ENCODE data around the gene CDHR3. TPM values are rescaled to one million over a fixed set of nuclear protein-coding genes. Genes with fewer than 3 reads are reported as not detected.

CDHR3 gene
- total RNA-seq, 1 experiment from 2014 or later = not detected

GRCh38 chr7:105974471-105974870 is 11.4 kb downstream of the CDHR3 start:
- no peaks in the 10 kb centered on the region for H3K9me2 ChIP-seq (replicated peaks; ENCODE audit: insufficient read depth, low read length)

GRCh38 chr7:105975770-105976417 is 12.8 kb downstream of the CDHR3 start:
- no peaks in the 10 kb centered on the region for H3K4me1 ChIP-seq (ENCODE audit: low read length)
- no peaks in the 10 kb centered on the region for H4K20me1 ChIP-seq (ENCODE audit: insufficient read depth, low read depth, low read length)
- no peak overlapping the region for H3K9ac ChIP-seq (ENCODE audit: low read length)
- no peak overlapping the region for H3K4me3 ChIP-seq (ENCODE audit: low read length)
- no peaks in the 10 kb centered on the region for H3K9me3 ChIP-seq (ENCODE audit: low read length)
- H3K27ac ChIP-seq (ENCODE audit: low read length) = no peak overlapping the region
- DNase-seq = no peak
- no peak overlapping the region for H3K4me2 ChIP-seq (ENCODE audit: low read depth, low read length, poor library complexity, severe bottlenecking)
- no peaks in the 10 kb centered on the region for H3K9me2 ChIP-seq (replicated peaks; ENCODE audit: insufficient read depth, low read length)
- H3K27me3 ChIP-seq (ENCODE audit: low read length) = peaks cover 2% of the 10 kb centered on the region; the same call in 1 of the 2 replicates
- no peaks in the 10 kb centered on the region for H3K79me2 ChIP-seq (ENCODE audit: low read length)
- H2AFZ ChIP-seq (ENCODE audit: low read length) = no peak overlapping the region
- H3K36me3 ChIP-seq (ENCODE audit: insufficient read depth, low read length) = no peaks in the 10 kb centered on the region

More at GRCh38 chr7:105974471-105974870, 11.4 kb downstream of the CDHR3 start:
- H3K4me1 ChIP-seq (ENCODE audit: low read length) = no peaks in the 10 kb centered on the region
- no peaks in the 10 kb centered on the region for H4K20me1 ChIP-seq (ENCODE audit: insufficient read depth, low read depth, low read length)
- no peaks in the 10 kb centered on the region for H3K27me3 ChIP-seq (ENCODE audit: low read length)
- H3K9me3 ChIP-seq (ENCODE audit: low read length) = no peaks in the 10 kb centered on the region
- no peak overlapping the region for H2AFZ ChIP-seq (ENCODE audit: low read length)
- H3K9ac ChIP-seq (ENCODE audit: low read length) = no peak overlapping the region
- H3K4me2 ChIP-seq (ENCODE audit: low read depth, low read length, poor library complexity, severe bottlenecking) = no peak overlapping the region
- no peak overlapping the region for H3K27ac ChIP-seq (ENCODE audit: low read length)
- no peak overlapping the region for H3K4me3 ChIP-seq (ENCODE audit: low read length)
- H3K36me3 ChIP-seq (ENCODE audit: insufficient read depth, low read length) = no peaks in the 10 kb centered on the region
- no peak for DNase-seq
- H3K79me2 ChIP-seq (ENCODE audit: low read length) = no peaks in the 10 kb centered on the region

- H3K27me3 ChIP-seq (ENCODE audit: low read length) = peaks cover 2% of the 10 kb centered on the region; the same call in 1 of the 2 replicates
Measured at GRCh38 chr7:105976868-105977267, 13.8 kb downstream of the CDHR3 start.

GRCh38 chr7:105978035-105978434 is 15.0 kb downstream of the CDHR3 start:
- Histone ChIP-seq H3K9me3 (ENCODE audit: low read length) (no peaks in the 10 kb centered on the region), H3K27me3 (ENCODE audit: low read length) (peaks cover 2% of the 10 kb centered on the region; the same call in 1 of the 2 replicates), H3K27ac (ENCODE audit: low read length) (no peak overlapping the region), H4K20me1 (ENCODE audit: insufficient read depth, low read depth, low read length) (no peaks in the 10 kb centered on the region), H2AFZ (ENCODE audit: low read length) (no peak overlapping the region), H3K79me2 (ENCODE audit: low read length) (no peaks in the 10 kb centered on the region), H3K36me3 (ENCODE audit: insufficient read depth, low read length) (no peaks in the 10 kb centered on the region), H3K9me2 (replicated peaks; ENCODE audit: insufficient read depth, low read length) (no peaks in the 10 kb centered on the region), H3K4me3 (ENCODE audit: low read length) (no peak overlapping the region), H3K9ac (ENCODE audit: low read length) (no peak overlapping the region), H3K4me2 (ENCODE audit: low read depth, low read length, poor library complexity, severe bottlenecking) (no peak overlapping the region), H3K4me1 (ENCODE audit: low read length) (no peaks in the 10 kb centered on the region)
- DNase-seq = no peak

More at GRCh38 chr7:105976868-105977267, 13.8 kb downstream of the CDHR3 start:
- no peaks in the 10 kb centered on the region for H3K9me3 ChIP-seq (ENCODE audit: low read length)
- H4K20me1 ChIP-seq (ENCODE audit: insufficient read depth, low read depth, low read length) = no peaks in the 10 kb centered on the region
- H3K27ac ChIP-seq (ENCODE audit: low read length) = no peak overlapping the region
- no peaks in the 10 kb centered on the region for H3K36me3 ChIP-seq (ENCODE audit: insufficient read depth, low read length)
- no peak overlapping the region for H3K9ac ChIP-seq (ENCODE audit: low read length)
- no peak overlapping the region for H3K4me3 ChIP-seq (ENCODE audit: low read length)
- H3K9me2 ChIP-seq (replicated peaks; ENCODE audit: insufficient read depth, low read length) = no peaks in the 10 kb centered on the region
- H3K4me1 ChIP-seq (ENCODE audit: low read length) = no peaks in the 10 kb centered on the region
- H3K79me2 ChIP-seq (ENCODE audit: low read length) = no peaks in the 10 kb centered on the region
- H2AFZ ChIP-seq (ENCODE audit: low read length) = no peak overlapping the region
- no peak for DNase-seq
- no peak overlapping the region for H3K4me2 ChIP-seq (ENCODE audit: low read depth, low read length, poor library complexity, severe bottlenecking)

GRCh38 chr7:105978974-105979373 is 15.9 kb downstream of the CDHR3 start:
- H4K20me1 ChIP-seq (ENCODE audit: insufficient read depth, low read depth, low read length) = no peaks in the 10 kb centered on the region
- peaks cover 2% of the 10 kb centered on the region; the same call in 1 of the 2 replicates for H3K27me3 ChIP-seq (ENCODE audit: low read length)
- DNase-seq = no peak
- no peaks in the 10 kb centered on the region for H3K9me2 ChIP-seq (replicated peaks; ENCODE audit: insufficient read depth, low read length)
- no peak overlapping the region for H3K4me2 ChIP-seq (ENCODE audit: low read depth, low read length, poor library complexity, severe bottlenecking)
- H3K27ac ChIP-seq (ENCODE audit: low read length) = no peak overlapping the region
- no peak overlapping the region for H3K9ac ChIP-seq (ENCODE audit: low read length)
- H3K36me3 ChIP-seq (ENCODE audit: insufficient read depth, low read length) = no peaks in the 10 kb centered on the region
- H3K79me2 ChIP-seq (ENCODE audit: low read length) = no peaks in the 10 kb centered on the region
- no peak overlapping the region for H3K4me3 ChIP-seq (ENCODE audit: low read length)
- no peaks in the 10 kb centered on the region for H3K4me1 ChIP-seq (ENCODE audit: low read length)
- H2AFZ ChIP-seq (ENCODE audit: low read length) = no peak overlapping the region
- H3K9me3 ChIP-seq (ENCODE audit: low read length) = no peaks in the 10 kb centered on the region

GRCh38 chr7:105979405-105979804 is 16.3 kb downstream of the CDHR3 start:
- Histone ChIP-seq H3K9me2 (replicated peaks; ENCODE audit: insufficient read depth, low read length) (no peaks in the 10 kb centered on the region), H3K27ac (ENCODE audit: low read length) (no peak overlapping the region), H3K27me3 (ENCODE audit: low read length) (peaks cover 2% of the 10 kb centered on the region; the same call in 1 of the 2 replicates), H3K9me3 (ENCODE audit: low read length) (no peaks in the 10 kb centered on the region), H3K36me3 (ENCODE audit: insufficient read depth, low read length) (no peaks in the 10 kb centered on the region), H4K20me1 (ENCODE audit: insufficient read depth, low read depth, low read length) (no peaks in the 10 kb centered on the region), H3K4me2 (ENCODE audit: low read depth, low read length, poor library complexity, severe bottlenecking) (no peak overlapping the region), H3K79me2 (ENCODE audit: low read length) (no peaks in the 10 kb centered on the region), H3K4me3 (ENCODE audit: low read length) (no peak overlapping the region), H2AFZ (ENCODE audit: low read length) (no peak overlapping the region), H3K4me1 (ENCODE audit: low read length) (no peaks in the 10 kb centered on the region), H3K9ac (ENCODE audit: low read length) (no peak overlapping the region)
- DNase-seq = no peak

- Histone ChIP-seq H3K4me3 (ENCODE audit: low read length) (no peak overlapping the region), H3K9me3 (ENCODE audit: low read length) (no peaks in the 10 kb centered on the region), H3K4me1 (ENCODE audit: low read length) (no peaks in the 10 kb centered on the region), H3K36me3 (ENCODE audit: insufficient read depth, low read length) (no peaks in the 10 kb centered on the region), H3K79me2 (ENCODE audit: low read length) (no peaks in the 10 kb centered on the region), H3K27me3 (ENCODE audit: low read length) (peaks cover 2% of the 10 kb centered on the region; the same call in 1 of the 2 replicates), H3K27ac (ENCODE audit: low read length) (no peak overlapping the region), H3K4me2 (ENCODE audit: low read depth, low read length, poor library complexity, severe bottlenecking) (no peak overlapping the region), H3K9ac (ENCODE audit: low read length) (no peak overlapping the region), H3K9me2 (replicated peaks; ENCODE audit: insufficient read depth, low read length) (no peaks in the 10 kb centered on the region), H4K20me1 (ENCODE audit: insufficient read depth, low read depth, low read length) (no peaks in the 10 kb centered on the region), H2AFZ (ENCODE audit: low read length) (no peak overlapping the region)
- DNase-seq = no peak
Measured at GRCh38 chr7:105980645-105981396, 17.8 kb downstream of the CDHR3 start.

GRCh38 chr7:105982388-105982787 is 19.3 kb downstream of the CDHR3 start:
- no peaks in the 10 kb centered on the region for H4K20me1 ChIP-seq (ENCODE audit: insufficient read depth, low read depth, low read length)
- no peak overlapping the region for H3K27ac ChIP-seq (ENCODE audit: low read length)
- no peak overlapping the region for H2AFZ ChIP-seq (ENCODE audit: low read length)
- DNase-seq = no peak
- H3K79me2 ChIP-seq (ENCODE audit: low read length) = no peaks in the 10 kb centered on the region
- no peaks in the 10 kb centered on the region for H3K9me2 ChIP-seq (replicated peaks; ENCODE audit: insufficient read depth, low read length)
- H3K27me3 ChIP-seq (ENCODE audit: low read length) = peaks cover 2% of the 10 kb centered on the region; the same call in 1 of the 2 replicates
- H3K4me3 ChIP-seq (ENCODE audit: low read length) = no peak overlapping the region
- no peaks in the 10 kb centered on the region for H3K4me1 ChIP-seq (ENCODE audit: low read length)
- H3K9me3 ChIP-seq (ENCODE audit: low read length) = no peaks in the 10 kb centered on the region
- no peaks in the 10 kb centered on the region for H3K36me3 ChIP-seq (ENCODE audit: insufficient read depth, low read length)
- H3K4me2 ChIP-seq (ENCODE audit: low read depth, low read length, poor library complexity, severe bottlenecking) = no peak overlapping the region
- no peak overlapping the region for H3K9ac ChIP-seq (ENCODE audit: low read length)

Data from Karpas-422 (cell line).